NCI-H2171 (cell line): ENCODE data around the gene LRWD1.

Experiments
- DNase-seq: peaks from one replicate; lab custom pipeline; 2025; lab: John Stamatoyannopoulos, UW

The LRWD1 gene

GRCh38 chr7:102464577-102465280 lies at the start of gene LRWD1, which contains the start of gene ALKBH4:
Gene LRWD1, plus strand, starts transcription at chr7:102464984. Its CDS starts 97 bp downstream, at chr7:102465081.
Gene ALKBH4, minus strand, starts transcription at chr7:102464863. Its CDS starts 27 bp downstream, at chr7:102464836.
- DNase-seq: peak; percentile 89

- DNase-seq: no peak
Measured at GRCh38 chr7:102415685-102416225, 49.0 kb upstream of the LRWD1 start.

- DNase-seq: no peak
Measured at GRCh38 chr7:102416406-102416805, 48.4 kb upstream of the LRWD1 start.

GRCh38 chr7:102417105-102417504 lies 47.7 kb upstream of the LRWD1 start:
- DNase-seq: no peak

GRCh38 chr7:102418592-102418991 lies 46.2 kb upstream of the LRWD1 start:
- DNase-seq: no peak

- no peak for DNase-seq
Measured at GRCh38 chr7:102421706-102422240, 43.0 kb upstream of the LRWD1 start.

GRCh38 chr7:102424129-102424551 lies 40.6 kb upstream of the LRWD1 start:
- DNase-seq: no peak

GRCh38 chr7:102424787-102425218 lies 40.0 kb upstream of the LRWD1 start:
- DNase-seq: no peak

GRCh38 chr7:102425639-102426267 lies 39.0 kb upstream of the LRWD1 start:
- DNase-seq: no peak

GRCh38 chr7:102426268-102427018 lies 38.3 kb upstream of the LRWD1 start:
- no peak for DNase-seq

GRCh38 chr7:102427019-102427405 lies 37.8 kb upstream of the LRWD1 start:
- no peak for DNase-seq

- DNase-seq: no peak
Measured at GRCh38 chr7:102429141-102429899, 35.5 kb upstream of the LRWD1 start.

GRCh38 chr7:102431617-102432298 lies 33.0 kb upstream of the LRWD1 start:
- DNase-seq: peak; percentile 40

GRCh38 chr7:102432442-102433218 lies 32.2 kb upstream of the LRWD1 start:
- DNase-seq: no peak

- DNase-seq: peak; percentile 63
Measured at GRCh38 chr7:102433219-102434038, 31.4 kb upstream of the LRWD1 start, which contains the start of gene ORAI2. Gene ORAI2, plus strand, starts transcription at chr7:102433575. Its CDS starts 5,382 bp downstream, at chr7:102438957.

- DNase-seq: no peak
Measured at GRCh38 chr7:102434039-102434486, 30.7 kb upstream of the LRWD1 start.

GRCh38 chr7:102436118-102436517 lies 28.7 kb upstream of the LRWD1 start:
- no peak for DNase-seq

- DNase-seq: no peak
Measured at GRCh38 chr7:102439963-102440795, 24.6 kb upstream of the LRWD1 start.
